GM23338 (cell line): ENCODE measurements around the gene DENND2A. TPM values are rescaled to one million over a fixed set of nuclear protein-coding genes. Genes with fewer than 3 reads are reported as not detected.
"Not testable (repeated sequence)": the region's sequence is repeated elsewhere in the genome, so short reads cannot be mapped to it uniquely, and the experiment has no call there.

Experiments
- ATAC-seq: fragments of 200-7000 bp; cut with Tn5 transposase; 3 replicates; pipeline ENCODE4 v1.9.1; 2020
- DNase-seq: peaks from one replicate; pipeline ENCODE4 v3.0.0-alpha.2; 2015; ENCODE audit warnings: low spot score
- H2AFZ ChIP-seq: fragments of 200-600 bp; sonication (generic); 2 replicates; pipeline ENCODE4 v1.8.0; 2016; ENCODE audit warnings: antibody characterized with exemption, mild to moderate bottlenecking, moderate library complexity
- H3F3A ChIP-seq: fragments of 200-600 bp; sonication (generic); replicated peaks from 2 replicates; pipeline ENCODE4 v1.8.0; 2017; ENCODE audit warnings: antibody characterized with exemption, mixed run types, low read depth
- H3K27ac ChIP-seq: fragments of 200-600 bp; sonication (generic); 2 replicates; pipeline ENCODE4 v1.6.1; 2016; ENCODE audit warnings: low read depth
- H3K27me3 ChIP-seq: fragments of 200-600 bp; sonication (generic); 2 replicates; pipeline ENCODE4 v1.8.0; 2016; ENCODE audit warnings: mild to moderate bottlenecking, mixed run types, moderate library complexity; ENCODE audit not compliant: insufficient read depth
- H3K36me3 ChIP-seq: fragments of 200-600 bp; sonication (generic); 2 replicates; pipeline ENCODE4 v1.8.0; 2016; ENCODE audit warnings: mild to moderate bottlenecking; ENCODE audit not compliant: insufficient read depth
- H3K4me1 ChIP-seq: fragments of 200-600 bp; sonication (generic); 2 replicates; pipeline ENCODE4 v1.8.0; 2016; ENCODE audit warnings: mild to moderate bottlenecking, moderate library complexity; ENCODE audit not compliant: insufficient read depth
- H3K4me2 ChIP-seq: fragments of 200-600 bp; sonication (generic); 2 replicates; pipeline ENCODE4 v1.7.1; 2017; ENCODE audit warnings: mixed run types
- H3K4me3 ChIP-seq: fragments of 200-600 bp; sonication (generic); 2 replicates; pipeline ENCODE4 v1.6.1; 2016; ENCODE audit warnings: mixed run types
- H3K79me2 ChIP-seq: fragments of 200-600 bp; sonication (generic); replicated peaks from 2 replicates; pipeline ENCODE4 v1.8.0; 2017; ENCODE audit warnings: mild to moderate bottlenecking; ENCODE audit not compliant: insufficient read depth
- H3K9me2 ChIP-seq: fragments of 200-600 bp; sonication (generic); 2 replicates; pipeline ENCODE4 v1.8.0; 2017; ENCODE audit not compliant: insufficient read depth
- H4K20me1 ChIP-seq: fragments of 200-600 bp; sonication (generic); replicated peaks from 2 replicates; pipeline ENCODE4 v1.8.0; 2017; ENCODE audit warnings: mild to moderate bottlenecking; ENCODE audit not compliant: insufficient read depth
- H3K27ac Mint-ChIP-seq: 2 replicates; pipeline ENCODE4 v1.8.0; 2020; ENCODE audit warnings: inconsistent platforms, mild to moderate bottlenecking, moderate library complexity, mixed read lengths
- H3K27me3 Mint-ChIP-seq: 3 replicates; pipeline ENCODE4 v1.8.0; 2022; ENCODE audit warnings: low read depth, mild to moderate bottlenecking, moderate library complexity, mixed read lengths, inconsistent platforms; ENCODE audit not compliant: insufficient read depth, poor library complexity
- H3K36me3 Mint-ChIP-seq: 3 replicates; pipeline ENCODE4 v1.8.0; 2021; ENCODE audit warnings: low read depth, mild to moderate bottlenecking, inconsistent platforms, moderate library complexity, mixed read lengths
- H3K4me1 Mint-ChIP-seq: 3 replicates; pipeline ENCODE4 v1.8.0; 2020; ENCODE audit warnings: mild to moderate bottlenecking, inconsistent platforms, mixed read lengths
- H3K4me3 Mint-ChIP-seq: 3 replicates; pipeline ENCODE4 v1.8.0; 2021; ENCODE audit warnings: moderate library complexity, mild to moderate bottlenecking, inconsistent platforms, mixed read lengths
- H3K9me3 Mint-ChIP-seq: 3 replicates; pipeline ENCODE4 v1.8.0; 2020; ENCODE audit warnings: moderate library complexity, mild to moderate bottlenecking, inconsistent platforms, mixed read lengths
- EZH2phosphoT487 ChIP-seq: fragments of 200-600 bp; sonication (generic); IDR thresholded peaks from one replicate; pipeline ENCODE4 v1.8.1; 2018; ENCODE audit warnings: antibody characterized with exemption; ENCODE audit not compliant: unreplicated experiment
- JUNB ChIP-seq: IDR thresholded peaks from one replicate; pipeline ENCODE4 v1.6.1; 2016; ENCODE audit warnings: antibody characterized with exemption; ENCODE audit not compliant: unreplicated experiment
- NANOG ChIP-seq: IDR thresholded peaks from 2 replicates; pipeline ENCODE4 v1.6.1; 2016; ENCODE audit warnings: antibody characterized with exemption, borderline replicate concordance
- POLR2AphosphoS5 ChIP-seq: IDR thresholded peaks from 2 replicates; pipeline ENCODE4 v1.6.1; 2016; ENCODE audit warnings: antibody characterized with exemption, low read depth
- STAT1 ChIP-seq: IDR thresholded peaks from one replicate; pipeline ENCODE4 v1.6.1; 2016; ENCODE audit warnings: antibody characterized with exemption; ENCODE audit not compliant: unreplicated experiment
- ZNF331 ChIP-seq: fragments of 250-450 bp; sonication (Bioruptor Pico); IDR thresholded peaks from 2 replicates; pipeline ENCODE4 v1.5.0; 2020; ENCODE audit warnings: low read depth, mild to moderate bottlenecking, moderate library complexity
- polyA plus RNA-seq: library from polyadenylated mRNA; unstranded; fragments of >200 nt; fragmentation: Nextera tagmentation; extraction: Ambion mirVana; gene quantifications from 2 replicates; pipeline ENCODE4 v1.2.1, GENCODE V29; 2016
- total RNA-seq: library from RNA; depleted of rRNA; stranded (reverse); fragments of >200 nt; shearing (Covaris generic); gene quantifications from 2 replicates; pipeline ENCODE4 v1.2.3, GENCODE V29; 2014
- TF ChIP-seq, protein P1 (sequence below), 2 experiments: fragments of 200-600 bp in 1 of 2; sonication (generic) in 1 of 2; conservative IDR thresholded peaks; 2 replicates each; pipeline versions ENCODE4 v1.5.1 to v1.6.1; 2016 to 2017; ENCODE audit warnings: antibody characterized with exemption in 2 of 2, low read depth in 2 of 2, mild to moderate bottlenecking in 2 of 2, moderate library complexity in 1 of 2
- TF ChIP-seq, protein P2 (sequence below): IDR thresholded peaks from 2 replicates; pipeline ENCODE4 v1.6.1; 2016; ENCODE audit warnings: antibody characterized with exemption
- TF ChIP-seq, protein P3 (sequence below): fragments of 250-450 bp; sonication (Bioruptor Pico); IDR thresholded peaks from 2 replicates; pipeline ENCODE4 v1.5.0; 2020; ENCODE audit warnings: mild to moderate bottlenecking, moderate library complexity

DENND2A gene
- total and polyA plus RNA-seq, 2 experiments from 2014 or later: 1.7 to 5.6 TPM

DNA sequence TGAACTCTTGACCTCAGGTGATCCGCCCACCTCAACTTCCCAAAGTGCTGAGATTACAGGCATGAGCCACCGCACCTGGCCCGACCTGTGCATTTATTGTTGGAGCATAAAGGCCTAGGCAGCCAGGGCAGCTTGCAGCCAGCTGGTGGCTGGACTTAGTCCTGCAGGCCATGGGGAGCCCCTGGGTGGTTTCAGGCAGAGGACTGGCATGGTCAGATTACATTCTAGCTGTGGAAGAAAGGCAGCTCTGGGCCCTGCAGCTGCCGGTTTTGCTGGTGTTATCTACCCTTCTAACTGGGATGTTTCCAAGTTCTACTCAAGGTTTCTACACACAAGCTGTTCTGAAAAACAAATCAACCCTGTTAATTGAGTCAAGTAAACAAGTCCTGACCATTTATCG is 138.6 kb downstream of the DENND2A start:
- Histone ChIP-seq H3K9me2 (no peaks in the 10 kb centered on the region), H3F3A (no peaks in the 10 kb centered on the region), H4K20me1 (no peaks in the 10 kb centered on the region), H3K4me1 (peaks cover 9% of the 10 kb centered on the region; the same call in 1 of the 2 replicates), H3K4me2 (no peak overlapping the region), H3K79me2 (no peaks in the 10 kb centered on the region), H2AFZ (no peak overlapping the region), H3K4me3 (no peak overlapping the region), H3K27me3 (no peaks in the 10 kb centered on the region), H3K36me3 (no peaks in the 10 kb centered on the region), H3K27ac (no peak overlapping the region)
- peaks cover 7% of the 10 kb centered on the region for H3K4me1 Mint-ChIP-seq
- H3K4me3 Mint-ChIP-seq: no peak overlapping the region
- H3K9me3 Mint-ChIP-seq: no peaks in the 10 kb centered on the region
- H3K36me3 Mint-ChIP-seq: no peaks in the 10 kb centered on the region
- peaks cover 6% of the 10 kb centered on the region for H3K27me3 Mint-ChIP-seq
- TF ChIP-seq JUNB (no peak), NANOG (no peak), STAT1 (no peak)
- no peak overlapping the region for H3K27ac Mint-ChIP-seq
- DNase-seq (no peak), ATAC-seq (peak; percentile 40)

DNA sequence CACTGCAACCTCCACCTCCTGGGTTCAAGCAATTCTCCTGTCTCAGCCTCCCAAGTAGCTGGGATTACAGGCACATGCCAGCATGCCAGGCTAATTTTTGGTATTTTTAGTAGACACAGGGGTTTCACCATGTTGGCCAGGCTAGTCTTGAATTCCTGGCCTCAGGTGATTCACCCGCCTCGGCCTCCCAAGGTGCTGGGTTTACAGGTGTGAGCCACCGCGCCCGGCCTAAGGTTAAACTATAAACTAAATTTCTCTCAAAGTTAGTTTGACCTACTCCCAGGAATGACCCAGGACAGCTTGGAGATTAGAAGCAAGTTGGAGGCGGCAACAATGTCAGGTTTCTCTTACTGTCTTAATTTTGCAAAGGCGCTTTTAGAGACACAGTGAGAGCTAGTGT is 142.8 kb downstream of the DENND2A start:
- H3K36me3 Mint-ChIP-seq, H4K20me1 ChIP-seq, H3K27ac ChIP-seq, H3K4me3 Mint-ChIP-seq, H3K4me1 Mint-ChIP-seq, H3K9me2 ChIP-seq, H3K27me3 ChIP-seq, H3K4me1 ChIP-seq, H3K4me2 ChIP-seq, DNase-seq, H3F3A ChIP-seq, H3K79me2 ChIP-seq, ATAC-seq, H3K4me3 ChIP-seq, H3K27ac Mint-ChIP-seq, H3K9me3 Mint-ChIP-seq, H3K36me3 ChIP-seq, H3K27me3 Mint-ChIP-seq: not testable (repeated sequence)
- H2AFZ ChIP-seq: peak overlapping the region; percentile 78; the same call in 1 of the 2 replicates

DNA sequence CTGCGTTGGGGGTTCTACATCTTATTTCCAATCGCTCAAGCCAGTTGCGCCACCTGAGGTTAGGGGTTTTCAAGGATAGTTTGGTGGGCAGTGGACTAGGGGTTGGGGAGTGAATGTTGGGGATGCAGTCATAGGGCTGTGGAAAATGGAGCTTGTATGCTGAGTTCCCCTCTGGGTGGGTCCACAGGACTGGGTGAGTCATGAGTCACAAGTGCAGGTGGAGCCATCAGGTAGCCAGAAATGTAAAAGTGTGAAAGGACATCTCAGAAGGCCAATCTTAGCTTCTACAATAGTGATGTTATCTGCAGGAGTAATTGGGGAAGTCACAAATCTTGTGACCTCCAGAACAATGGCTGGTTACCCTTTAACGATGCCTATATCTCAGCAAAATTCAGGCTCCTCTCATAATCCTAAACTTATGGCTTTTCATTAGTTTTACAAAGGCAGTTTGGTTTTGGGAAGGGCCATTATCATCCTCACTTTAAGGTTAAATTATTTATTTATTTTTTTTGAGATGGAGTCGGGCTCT is 143.3 kb downstream of the DENND2A start:
- Histone ChIP-seq H3K27me3 (no peaks in the 10 kb centered on the region), H3F3A (no peaks in the 10 kb centered on the region), H3K79me2 (no peaks in the 10 kb centered on the region), H3K4me1 (no peaks in the 10 kb centered on the region), H3K4me2 (no peak overlapping the region), H3K36me3 (no peaks in the 10 kb centered on the region), H3K27ac (no peak overlapping the region), H3K4me3 (no peak overlapping the region), H2AFZ (0 out of 2 replicates have a peak overlapping the region, but pooled peaks have one; percentile 43), H3K9me2 (no peaks in the 10 kb centered on the region), H4K20me1 (no peaks in the 10 kb centered on the region)
- Mint-ChIP-seq H3K27ac (no peak overlapping the region), H3K27me3 (peaks cover 8% of the 10 kb centered on the region), H3K4me3 (no peak overlapping the region), H3K4me1 (no peaks in the 10 kb centered on the region), H3K9me3 (no peaks in the 10 kb centered on the region), H3K36me3 (no peaks in the 10 kb centered on the region)
- TF ChIP-seq, protein P1, sequence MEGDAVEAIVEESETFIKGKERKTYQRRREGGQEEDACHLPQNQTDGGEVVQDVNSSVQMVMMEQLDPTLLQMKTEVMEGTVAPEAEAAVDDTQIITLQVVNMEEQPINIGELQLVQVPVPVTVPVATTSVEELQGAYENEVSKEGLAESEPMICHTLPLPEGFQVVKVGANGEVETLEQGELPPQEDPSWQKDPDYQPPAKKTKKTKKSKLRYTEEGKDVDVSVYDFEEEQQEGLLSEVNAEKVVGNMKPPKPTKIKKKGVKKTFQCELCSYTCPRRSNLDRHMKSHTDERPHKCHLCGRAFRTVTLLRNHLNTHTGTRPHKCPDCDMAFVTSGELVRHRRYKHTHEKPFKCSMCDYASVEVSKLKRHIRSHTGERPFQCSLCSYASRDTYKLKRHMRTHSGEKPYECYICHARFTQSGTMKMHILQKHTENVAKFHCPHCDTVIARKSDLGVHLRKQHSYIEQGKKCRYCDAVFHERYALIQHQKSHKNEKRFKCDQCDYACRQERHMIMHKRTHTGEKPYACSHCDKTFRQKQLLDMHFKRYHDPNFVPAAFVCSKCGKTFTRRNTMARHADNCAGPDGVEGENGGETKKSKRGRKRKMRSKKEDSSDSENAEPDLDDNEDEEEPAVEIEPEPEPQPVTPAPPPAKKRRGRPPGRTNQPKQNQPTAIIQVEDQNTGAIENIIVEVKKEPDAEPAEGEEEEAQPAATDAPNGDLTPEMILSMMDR (conservative IDR thresholded peaks at IDR 0.05; ENCODE audit: low read depth in 2 of 2): no peak
- TF ChIP-seq ZNF331 (no peak), STAT1 (no peak), EZH2phosphoT487 (no peak), POLR2AphosphoS5 (no peak)
- TF ChIP-seq, protein P2, sequence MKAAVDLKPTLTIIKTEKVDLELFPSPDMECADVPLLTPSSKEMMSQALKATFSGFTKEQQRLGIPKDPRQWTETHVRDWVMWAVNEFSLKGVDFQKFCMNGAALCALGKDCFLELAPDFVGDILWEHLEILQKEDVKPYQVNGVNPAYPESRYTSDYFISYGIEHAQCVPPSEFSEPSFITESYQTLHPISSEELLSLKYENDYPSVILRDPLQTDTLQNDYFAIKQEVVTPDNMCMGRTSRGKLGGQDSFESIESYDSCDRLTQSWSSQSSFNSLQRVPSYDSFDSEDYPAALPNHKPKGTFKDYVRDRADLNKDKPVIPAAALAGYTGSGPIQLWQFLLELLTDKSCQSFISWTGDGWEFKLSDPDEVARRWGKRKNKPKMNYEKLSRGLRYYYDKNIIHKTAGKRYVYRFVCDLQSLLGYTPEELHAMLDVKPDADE: no peak
- TF ChIP-seq, protein P3, sequence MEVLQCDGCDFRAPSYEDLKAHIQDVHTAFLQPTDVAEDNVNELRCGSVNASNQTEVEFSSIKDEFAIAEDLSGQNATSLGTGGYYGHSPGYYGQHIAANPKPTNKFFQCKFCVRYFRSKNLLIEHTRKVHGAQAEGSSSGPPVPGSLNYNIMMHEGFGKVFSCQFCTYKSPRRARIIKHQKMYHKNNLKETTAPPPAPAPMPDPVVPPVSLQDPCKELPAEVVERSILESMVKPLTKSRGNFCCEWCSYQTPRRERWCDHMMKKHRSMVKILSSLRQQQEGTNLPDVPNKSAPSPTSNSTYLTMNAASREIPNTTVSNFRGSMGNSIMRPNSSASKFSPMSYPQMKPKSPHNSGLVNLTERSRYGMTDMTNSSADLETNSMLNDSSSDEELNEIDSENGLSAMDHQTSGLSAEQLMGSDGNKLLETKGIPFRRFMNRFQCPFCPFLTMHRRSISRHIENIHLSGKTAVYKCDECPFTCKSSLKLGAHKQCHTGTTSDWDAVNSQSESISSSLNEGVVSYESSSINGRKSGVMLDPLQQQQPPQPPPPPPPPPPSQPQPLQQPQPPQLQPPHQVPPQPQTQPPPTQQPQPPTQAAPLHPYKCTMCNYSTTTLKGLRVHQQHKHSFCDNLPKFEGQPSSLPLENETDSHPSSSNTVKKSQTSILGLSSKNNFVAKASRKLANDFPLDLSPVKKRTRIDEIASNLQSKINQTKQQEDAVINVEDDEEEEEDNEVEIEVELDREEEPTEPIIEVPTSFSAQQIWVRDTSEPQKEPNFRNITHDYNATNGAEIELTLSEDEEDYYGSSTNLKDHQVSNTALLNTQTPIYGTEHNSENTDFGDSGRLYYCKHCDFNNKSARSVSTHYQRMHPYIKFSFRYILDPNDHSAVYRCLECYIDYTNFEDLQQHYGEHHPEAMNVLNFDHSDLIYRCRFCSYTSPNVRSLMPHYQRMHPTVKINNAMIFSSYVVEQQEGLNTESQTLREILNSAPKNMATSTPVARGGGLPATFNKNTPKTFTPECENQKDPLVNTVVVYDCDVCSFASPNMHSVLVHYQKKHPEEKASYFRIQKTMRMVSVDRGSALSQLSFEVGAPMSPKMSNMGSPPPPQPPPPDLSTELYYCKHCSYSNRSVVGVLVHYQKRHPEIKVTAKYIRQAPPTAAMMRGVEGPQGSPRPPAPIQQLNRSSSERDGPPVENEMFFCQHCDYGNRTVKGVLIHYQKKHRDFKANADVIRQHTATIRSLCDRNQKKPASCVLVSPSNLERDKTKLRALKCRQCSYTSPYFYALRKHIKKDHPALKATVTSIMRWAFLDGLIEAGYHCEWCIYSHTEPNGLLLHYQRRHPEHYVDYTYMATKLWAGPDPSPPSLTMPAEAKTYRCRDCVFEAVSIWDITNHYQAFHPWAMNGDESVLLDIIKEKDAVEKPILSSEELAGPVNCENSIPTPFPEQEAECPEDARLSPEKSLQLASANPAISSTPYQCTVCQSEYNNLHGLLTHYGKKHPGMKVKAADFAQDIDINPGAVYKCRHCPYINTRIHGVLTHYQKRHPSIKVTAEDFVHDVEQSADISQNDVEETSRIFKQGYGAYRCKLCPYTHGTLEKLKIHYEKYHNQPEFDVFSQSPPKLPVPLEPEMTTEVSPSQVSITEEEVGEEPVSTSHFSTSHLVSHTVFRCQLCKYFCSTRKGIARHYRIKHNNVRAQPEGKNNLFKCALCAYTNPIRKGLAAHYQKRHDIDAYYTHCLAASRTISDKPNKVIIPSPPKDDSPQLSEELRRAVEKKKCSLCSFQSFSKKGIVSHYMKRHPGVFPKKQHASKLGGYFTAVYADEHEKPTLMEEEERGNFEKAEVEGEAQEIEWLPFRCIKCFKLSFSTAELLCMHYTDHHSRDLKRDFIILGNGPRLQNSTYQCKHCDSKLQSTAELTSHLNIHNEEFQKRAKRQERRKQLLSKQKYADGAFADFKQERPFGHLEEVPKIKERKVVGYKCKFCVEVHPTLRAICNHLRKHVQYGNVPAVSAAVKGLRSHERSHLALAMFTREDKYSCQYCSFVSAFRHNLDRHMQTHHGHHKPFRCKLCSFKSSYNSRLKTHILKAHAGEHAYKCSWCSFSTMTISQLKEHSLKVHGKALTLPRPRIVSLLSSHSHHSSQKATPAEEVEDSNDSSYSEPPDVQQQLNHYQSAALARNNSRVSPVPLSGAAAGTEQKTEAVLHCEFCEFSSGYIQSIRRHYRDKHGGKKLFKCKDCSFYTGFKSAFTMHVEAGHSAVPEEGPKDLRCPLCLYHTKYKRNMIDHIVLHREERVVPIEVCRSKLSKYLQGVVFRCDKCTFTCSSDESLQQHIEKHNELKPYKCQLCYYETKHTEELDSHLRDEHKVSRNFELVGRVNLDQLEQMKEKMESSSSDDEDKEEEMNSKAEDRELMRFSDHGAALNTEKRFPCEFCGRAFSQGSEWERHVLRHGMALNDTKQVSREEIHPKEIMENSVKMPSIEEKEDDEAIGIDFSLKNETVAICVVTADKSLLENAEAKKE: no peak
- no peak for DNase-seq
- no peak for ATAC-seq
